SK-N-SH (cell line): ENCODE measurements around the gene TMPRSS2. TPM values are rescaled to one million over a fixed set of nuclear protein-coding genes. Genes with fewer than 3 reads are reported as not detected.

Source experiments
- CTCF ChIA-PET: fragments of 300-600, 350-600 bp; formaldehyde crosslinking; extraction: SDS; loops from one replicate; lab custom pipeline; 2021; lab: Yijun Ruan, JAX
- POLR2A ChIA-PET: fragments of 350-600 bp; sonication (Branson Sonifier 250); formaldehyde crosslinking; extraction: SDS; loops from one replicate; lab custom pipeline; 2020; ENCODE audit warnings: antibody characterized with exemption, inconsistent platforms; lab: Yijun Ruan, JAX
- DNase-seq: peaks from one replicate; pipeline ENCODE4 v3.0.0; 2012
- H2AFZ ChIP-seq: fragments of 200-600 bp; sonication (generic); 2 replicates; pipeline ENCODE4 v1.8.1; 2016; ENCODE audit warnings: antibody characterized with exemption, mild to moderate bottlenecking, low read depth
- H3F3A ChIP-seq: fragments of 200-600 bp; sonication (generic); replicated peaks from 2 replicates; pipeline ENCODE3; 2016; ENCODE audit warnings: antibody characterized with exemption, mild to moderate bottlenecking; ENCODE audit not compliant: insufficient read depth
- H3K27ac ChIP-seq, 2 experiments: fragments of 200-500 bp in 1 of 2; fragments of 200-600 bp in 1 of 2; sonication (Bioruptor generic) in 1 of 2; sonication (generic), shearing (Covaris generic) in 1 of 2; 2 replicates each; pipeline versions ENCODE4 v1.5.1 to v1.6.1; 2014 to 2016; ENCODE audit warnings: low read depth in 2 of 2, inconsistent platforms in 1 of 2, low read length in 1 of 2, mild to moderate bottlenecking in 1 of 2, mixed read lengths in 1 of 2
- H3K27me3 ChIP-seq: fragments of 200-600 bp; sonication (generic), shearing (Covaris generic); 2 replicates; pipeline ENCODE4 v1.6.1; 2016; ENCODE audit warnings: mixed run types; ENCODE audit not compliant: insufficient read depth
- H3K36me3 ChIP-seq, 2 experiments: fragments of 200-500 bp in 1 of 2; fragments of 200-600 bp in 1 of 2; sonication (Bioruptor generic) in 1 of 2; sonication (generic) in 1 of 2; replicated peaks in 1 of 2; 2 replicates each; pipeline versions ENCODE3 to v1.5.1; 2014 to 2016; ENCODE audit warnings: low read length in 1 of 2, mild to moderate bottlenecking in 1 of 2; ENCODE audit not compliant: insufficient read depth in 2 of 2, control insufficient read depth in 1 of 2
- H3K4me1 ChIP-seq, 2 experiments: fragments of 200-500 bp in 1 of 2; fragments of 200-600 bp in 1 of 2; sonication (Bioruptor generic) in 1 of 2; sonication (generic), shearing (Covaris generic) in 1 of 2; 2 replicates each; pipeline versions ENCODE4 v1.5.1 to v1.6.1; 2014 to 2016; ENCODE audit warnings: low read depth in 1 of 2, low read length in 1 of 2, mixed run types in 1 of 2; ENCODE audit not compliant: insufficient read depth in 2 of 2, control insufficient read depth in 1 of 2
- H3K4me2 ChIP-seq: fragments of 200-600 bp; sonication (generic), shearing (Covaris generic); 2 replicates; pipeline ENCODE4 v1.6.1; 2017; ENCODE audit warnings: mixed run types
- H3K4me3 ChIP-seq, 2 experiments: fragments of 200-500 bp in 1 of 2; fragments of 200-600 bp in 1 of 2; sonication (Bioruptor generic) in 1 of 2; sonication (generic), shearing (Covaris generic) in 1 of 2; 2 replicates each; pipeline versions ENCODE4 v1.5.1 to v1.8.1; 2014 to 2016; ENCODE audit warnings: low read depth in 2 of 2, inconsistent platforms in 1 of 2, low read length in 1 of 2, mild to moderate bottlenecking in 1 of 2, mixed read lengths in 1 of 2, moderate library complexity in 1 of 2
- H3K79me2 ChIP-seq: fragments of 200-600 bp; sonication (generic); 2 replicates; pipeline ENCODE4 v1.8.1; 2017; ENCODE audit warnings: mild to moderate bottlenecking; ENCODE audit not compliant: insufficient read depth
- H3K9ac ChIP-seq: fragments of 200-600 bp; sonication (generic); 2 replicates; pipeline ENCODE4 v1.6.1; 2017; ENCODE audit warnings: mixed run types
- H3K9me2 ChIP-seq: fragments of 200-600 bp; sonication (generic); 2 replicates; pipeline ENCODE4 v1.6.1; 2017; ENCODE audit warnings: mixed run types
- H3K9me3 ChIP-seq: fragments of 200-600 bp; sonication (generic); 2 replicates; pipeline ENCODE4 v1.6.1; 2017; ENCODE audit warnings: mixed run types, mild to moderate bottlenecking, moderate library complexity
- H4K20me1 ChIP-seq: fragments of 200-600 bp; sonication (generic); 2 replicates; pipeline ENCODE4 v1.6.1; 2017; ENCODE audit warnings: mild to moderate bottlenecking, mixed run types; ENCODE audit not compliant: insufficient read depth
- CHD2 ChIP-seq: fragments of 150-350 bp; IDR thresholded peaks from 2 replicates; pipeline ENCODE4 v1.6.1; 2018; ENCODE audit warnings: low read length; ENCODE audit not compliant: partially characterized antibody
- NFIC ChIP-seq: IDR thresholded peaks from 2 replicates; pipeline ENCODE4 v1.4.0; 2012; ENCODE audit warnings: borderline replicate concordance
- NRF1 ChIP-seq: IDR thresholded peaks from 2 replicates; pipeline ENCODE4 v1.6.1; 2012; ENCODE audit warnings: low read depth, mild to moderate bottlenecking, low read length
- TAF1 ChIP-seq: IDR thresholded peaks from 2 replicates; pipeline ENCODE4 v1.6.1; 2012; ENCODE audit warnings: low read depth, mild to moderate bottlenecking, low read length, moderate library complexity, borderline replicate concordance
- WGBS: methylation state at CpG from one replicate; pipeline ENCODE4 v1.1.6; 2017; ENCODE audit warnings: low lambda C conversion rate; 5-methylcytosine and 5-hydroxymethylcytosine counted together
- polyA plus RNA-seq, 3 experiments: library from polyadenylated mRNA; depleted of rRNA; stranded (reverse); fragments of >200 nt; gene quantifications; 2 replicates each; pipeline ENCODE4 v1.2.3, GENCODE V29; 2012
- TF ChIP-seq, protein P1 (sequence below): fragments of 150-350 bp; IDR thresholded peaks from 2 replicates; pipeline ENCODE4 v1.6.1; 2017; ENCODE audit warnings: antibody characterized with exemption, low read length, low read depth, borderline replicate concordance
- TF ChIP-seq, protein P2 (sequence below): IDR thresholded peaks from 2 replicates; pipeline ENCODE4 v1.4.0; 2012; ENCODE audit warnings: low read depth, borderline replicate concordance
- TF ChIP-seq, protein P3 (sequence below): IDR thresholded peaks from 2 replicates; pipeline ENCODE4 v1.4.0; 2012; ENCODE audit warnings: low read depth
- TF ChIP-seq, protein P4 (sequence below): fragments of 200-600 bp; sonication (generic); IDR thresholded peaks from 2 replicates; pipeline ENCODE4 v1.6.1; 2017; ENCODE audit warnings: antibody characterized with exemption, mild to moderate bottlenecking, moderate library complexity
- TF ChIP-seq, protein P5 (sequence below): fragments of 150-350 bp; IDR thresholded peaks from 2 replicates; pipeline ENCODE4 v1.6.1; 2016; ENCODE audit warnings: mild to moderate bottlenecking, low read depth, low read length

Gene TMPRSS2
- polyA plus RNA-seq, 1 of the 3 experiments (the other 2 are of a cell fraction) = not detected

DNA sequence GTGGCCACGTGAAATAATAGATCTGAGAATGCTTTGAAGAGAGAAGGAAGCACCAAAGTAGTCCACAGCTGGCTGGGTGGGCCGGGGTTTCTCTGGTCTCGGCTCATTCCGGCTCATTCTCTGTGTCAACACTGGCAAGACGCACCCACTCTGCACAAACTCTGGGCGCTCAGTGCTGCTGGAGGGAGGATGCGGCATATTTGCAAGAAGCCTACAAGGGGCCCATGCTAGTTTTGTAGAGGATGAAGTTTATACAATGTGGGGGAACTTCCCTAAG is 28.8 kb upstream of the TMPRSS2 start:
- DNase-seq = no peak
- ChIA-PET CTCF (no interaction called here), POLR2A (no interaction called here)

DNA sequence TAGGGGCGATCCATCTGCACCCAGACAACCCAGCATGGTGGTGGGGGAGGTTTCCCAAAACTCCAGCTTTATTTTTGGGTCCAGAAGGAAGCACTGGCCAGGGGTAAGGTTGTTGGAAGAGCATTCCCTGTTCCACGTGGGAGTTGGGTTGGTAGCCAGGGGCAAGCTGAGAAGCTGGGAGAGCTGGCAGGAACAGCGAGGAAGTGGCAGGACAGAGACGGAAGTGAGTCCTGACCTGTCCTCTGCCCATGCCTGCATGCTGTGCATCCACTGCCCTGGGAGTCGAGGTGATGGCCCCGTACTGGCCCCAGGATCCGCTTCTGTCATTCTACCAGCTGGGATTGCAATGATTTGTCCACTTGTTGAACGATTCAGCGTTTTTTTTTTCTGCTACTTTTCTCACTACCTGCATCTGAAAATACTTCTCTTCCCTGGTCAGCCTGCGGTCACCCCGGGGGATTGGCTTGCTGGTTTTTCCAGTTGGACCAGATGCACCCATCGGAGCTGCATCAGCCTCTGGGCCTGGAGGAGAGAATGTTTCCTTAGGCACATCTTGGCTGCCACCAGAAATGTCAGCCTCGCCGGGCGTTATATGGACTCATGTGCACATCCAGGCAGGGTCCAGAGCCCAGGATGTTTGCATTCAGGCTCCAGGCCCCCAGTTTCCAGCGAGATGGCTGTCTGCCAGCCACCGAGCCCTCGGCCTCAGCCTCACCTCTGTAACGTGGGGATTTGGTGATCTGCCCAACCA is 28.3 kb upstream of the TMPRSS2 start:
- Histone ChIP-seq H3K27me3 (peaks cover 31% of the 10 kb centered on the region; the same call in 1 of the 2 replicates), H3K4me2 (no peak overlapping the region), H3F3A (no peaks in the 10 kb centered on the region), H3K9me2 (no peaks in the 10 kb centered on the region), H3K36me3 (no peaks in the 10 kb centered on the region), H4K20me1 (no peaks in the 10 kb centered on the region), H3K4me1 (no peaks in the 10 kb centered on the region), H3K9me3 (no peaks in the 10 kb centered on the region), H3K27ac (no peak overlapping the region), H3K79me2 (no peaks in the 10 kb centered on the region), H3K4me3 (no peak overlapping the region), H2AFZ (no peak overlapping the region), H3K9ac (no peak overlapping the region)
- 27% methylated on average over 17 of the region's 19 CpGs for WGBS
- CTCF ChIA-PET = no interaction called here
- TF ChIP-seq, protein P1, sequence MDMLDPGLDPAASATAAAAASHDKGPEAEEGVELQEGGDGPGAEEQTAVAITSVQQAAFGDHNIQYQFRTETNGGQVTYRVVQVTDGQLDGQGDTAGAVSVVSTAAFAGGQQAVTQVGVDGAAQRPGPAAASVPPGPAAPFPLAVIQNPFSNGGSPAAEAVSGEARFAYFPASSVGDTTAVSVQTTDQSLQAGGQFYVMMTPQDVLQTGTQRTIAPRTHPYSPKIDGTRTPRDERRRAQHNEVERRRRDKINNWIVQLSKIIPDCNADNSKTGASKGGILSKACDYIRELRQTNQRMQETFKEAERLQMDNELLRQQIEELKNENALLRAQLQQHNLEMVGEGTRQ = no peak
- DNase-seq = no peak
- POLR2A ChIA-PET = no interaction called here

More for the DNA sequence above, 28.8 kb upstream of the TMPRSS2 start:
- Histone ChIP-seq H3K9me3 (no peaks in the 10 kb centered on the region), H3K27me3 (peaks cover 31% of the 10 kb centered on the region; the same call in 1 of the 2 replicates), H3K9ac (no peak overlapping the region), H3K4me1 (no peaks in the 10 kb centered on the region), H3K79me2 (no peaks in the 10 kb centered on the region), H3F3A (no peaks in the 10 kb centered on the region), H3K4me3 (no peak overlapping the region), H3K9me2 (no peaks in the 10 kb centered on the region), H3K27ac (no peak overlapping the region), H2AFZ (no peak overlapping the region), H4K20me1 (no peaks in the 10 kb centered on the region), H3K36me3 (no peaks in the 10 kb centered on the region), H3K4me2 (no peak overlapping the region)
- TF ChIP-seq CHD2 = no peak
- TF ChIP-seq, protein P2, sequence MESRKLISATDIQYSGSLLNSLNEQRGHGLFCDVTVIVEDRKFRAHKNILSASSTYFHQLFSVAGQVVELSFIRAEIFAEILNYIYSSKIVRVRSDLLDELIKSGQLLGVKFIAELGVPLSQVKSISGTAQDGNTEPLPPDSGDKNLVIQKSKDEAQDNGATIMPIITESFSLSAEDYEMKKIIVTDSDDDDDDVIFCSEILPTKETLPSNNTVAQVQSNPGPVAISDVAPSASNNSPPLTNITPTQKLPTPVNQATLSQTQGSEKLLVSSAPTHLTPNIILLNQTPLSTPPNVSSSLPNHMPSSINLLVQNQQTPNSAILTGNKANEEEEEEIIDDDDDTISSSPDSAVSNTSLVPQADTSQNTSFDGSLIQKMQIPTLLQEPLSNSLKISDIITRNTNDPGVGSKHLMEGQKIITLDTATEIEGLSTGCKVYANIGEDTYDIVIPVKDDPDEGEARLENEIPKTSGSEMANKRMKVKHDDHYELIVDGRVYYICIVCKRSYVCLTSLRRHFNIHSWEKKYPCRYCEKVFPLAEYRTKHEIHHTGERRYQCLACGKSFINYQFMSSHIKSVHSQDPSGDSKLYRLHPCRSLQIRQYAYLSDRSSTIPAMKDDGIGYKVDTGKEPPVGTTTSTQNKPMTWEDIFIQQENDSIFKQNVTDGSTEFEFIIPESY = no peak
- WGBS = 58% methylated on average over 7 of the region's 7 CpGs

DNA sequence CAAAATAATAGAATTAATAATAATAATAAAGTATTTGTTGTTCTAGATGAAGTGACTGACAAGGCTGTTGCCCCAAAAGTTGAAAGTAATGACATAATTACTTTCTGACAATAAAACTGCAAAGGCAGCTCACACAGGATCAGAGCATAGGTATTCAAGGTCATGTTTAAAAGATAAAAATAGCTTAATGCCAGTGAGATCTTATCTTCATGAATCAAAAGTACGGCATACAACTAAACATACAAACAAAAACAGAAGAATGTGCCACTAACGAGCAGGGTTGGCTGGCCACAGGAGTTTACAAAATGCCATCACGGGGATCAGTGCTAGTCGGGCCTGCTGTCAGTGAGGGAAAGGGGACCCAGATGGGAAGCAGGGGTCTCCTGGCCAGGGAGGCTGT is 22.4 kb upstream of the TMPRSS2 start:
- H4K20me1 ChIP-seq = no peaks in the 10 kb centered on the region
- no peak overlapping the region for H3K27ac ChIP-seq
- no peak overlapping the region for H2AFZ ChIP-seq
- H3K4me1 ChIP-seq = no peaks in the 10 kb centered on the region
- no peaks in the 10 kb centered on the region for H3K9me3 ChIP-seq
- H3F3A ChIP-seq = no peaks in the 10 kb centered on the region
- no peak overlapping the region for H3K4me3 ChIP-seq
- no peak overlapping the region for H3K9ac ChIP-seq
- no peak overlapping the region for H3K4me2 ChIP-seq
- POLR2A ChIA-PET = no interaction called here
- H3K36me3 ChIP-seq = no peaks in the 10 kb centered on the region
- H3K9me2 ChIP-seq = no peaks in the 10 kb centered on the region
- no peaks in the 10 kb centered on the region for H3K79me2 ChIP-seq
- CTCF ChIA-PET = no interaction called here
- 34% methylated on average over 4 of the region's 4 CpGs for WGBS
- H3K27me3 ChIP-seq = peaks cover 34% of the 10 kb centered on the region; the same call in 1 of the 2 replicates
- DNase-seq = no peak
- TF ChIP-seq, protein P3, sequence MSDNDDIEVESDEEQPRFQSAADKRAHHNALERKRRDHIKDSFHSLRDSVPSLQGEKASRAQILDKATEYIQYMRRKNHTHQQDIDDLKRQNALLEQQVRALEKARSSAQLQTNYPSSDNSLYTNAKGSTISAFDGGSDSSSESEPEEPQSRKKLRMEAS = no peak
- TF ChIP-seq, protein P1 = no peak
- TF ChIP-seq NRF1 (no peak), TAF1 (no peak), NFIC (no peak)
- TF ChIP-seq, protein P4, sequence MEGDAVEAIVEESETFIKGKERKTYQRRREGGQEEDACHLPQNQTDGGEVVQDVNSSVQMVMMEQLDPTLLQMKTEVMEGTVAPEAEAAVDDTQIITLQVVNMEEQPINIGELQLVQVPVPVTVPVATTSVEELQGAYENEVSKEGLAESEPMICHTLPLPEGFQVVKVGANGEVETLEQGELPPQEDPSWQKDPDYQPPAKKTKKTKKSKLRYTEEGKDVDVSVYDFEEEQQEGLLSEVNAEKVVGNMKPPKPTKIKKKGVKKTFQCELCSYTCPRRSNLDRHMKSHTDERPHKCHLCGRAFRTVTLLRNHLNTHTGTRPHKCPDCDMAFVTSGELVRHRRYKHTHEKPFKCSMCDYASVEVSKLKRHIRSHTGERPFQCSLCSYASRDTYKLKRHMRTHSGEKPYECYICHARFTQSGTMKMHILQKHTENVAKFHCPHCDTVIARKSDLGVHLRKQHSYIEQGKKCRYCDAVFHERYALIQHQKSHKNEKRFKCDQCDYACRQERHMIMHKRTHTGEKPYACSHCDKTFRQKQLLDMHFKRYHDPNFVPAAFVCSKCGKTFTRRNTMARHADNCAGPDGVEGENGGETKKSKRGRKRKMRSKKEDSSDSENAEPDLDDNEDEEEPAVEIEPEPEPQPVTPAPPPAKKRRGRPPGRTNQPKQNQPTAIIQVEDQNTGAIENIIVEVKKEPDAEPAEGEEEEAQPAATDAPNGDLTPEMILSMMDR = no peak
- TF ChIP-seq, protein P2 = no peak
- TF ChIP-seq, protein P5, sequence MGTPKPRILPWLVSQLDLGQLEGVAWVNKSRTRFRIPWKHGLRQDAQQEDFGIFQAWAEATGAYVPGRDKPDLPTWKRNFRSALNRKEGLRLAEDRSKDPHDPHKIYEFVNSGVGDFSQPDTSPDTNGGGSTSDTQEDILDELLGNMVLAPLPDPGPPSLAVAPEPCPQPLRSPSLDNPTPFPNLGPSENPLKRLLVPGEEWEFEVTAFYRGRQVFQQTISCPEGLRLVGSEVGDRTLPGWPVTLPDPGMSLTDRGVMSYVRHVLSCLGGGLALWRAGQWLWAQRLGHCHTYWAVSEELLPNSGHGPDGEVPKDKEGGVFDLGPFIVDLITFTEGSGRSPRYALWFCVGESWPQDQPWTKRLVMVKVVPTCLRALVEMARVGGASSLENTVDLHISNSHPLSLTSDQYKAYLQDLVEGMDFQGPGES = no peak
